ENCODE measurements around the gene AOC3. TPM values are rescaled to one million over a fixed set of nuclear protein-coding genes. Genes with fewer than 3 reads are reported as not detected.
"Not testable (repeated sequence)": the region's sequence is repeated elsewhere in the genome, so short reads cannot be mapped to it uniquely, and the experiment has no call there.

The AOC3 gene
- total RNA-seq, 1 donor from 2014 or later = 160 TPM

GRCh38 chr17:42872251-42872965, 21.4 kb downstream of the AOC3 start:
- Histone ChIP-seq H3K27ac (no peak overlapping the region), H3K36me3 (no peaks in the 10 kb centered on the region), H3K4me3 (no peak overlapping the region), H3K9me3 (no peaks in the 10 kb centered on the region), H3K27me3 (ENCODE audit: low read depth) (no peaks in the 10 kb centered on the region), H3K4me1 (no peaks in the 10 kb centered on the region)
- no peak for DNase-seq
- ATAC-seq = peak in 1 of 2 donors; percentile 61
- intact Hi-C loops (cut with DNase I) = no loop called here
- no peak for TF ChIP-seq CTCF (IDR thresholded peaks at IDR 0.05)

GRCh38 chr17:42873315-42873714, 22.3 kb downstream of the AOC3 start:
- no peak overlapping the region for H3K27ac ChIP-seq

GRCh38 chr17:42873932-42874695, 23.1 kb downstream of the AOC3 start:
- peak; percentile 63 to 71 for ATAC-seq
- H3K27me3 ChIP-seq (ENCODE audit: low read depth); DNase-seq; H3K9me3 ChIP-seq; H3K36me3 ChIP-seq; H3K4me3 ChIP-seq; intact Hi-C loops (cut with DNase I); H3K4me1 ChIP-seq: not testable (repeated sequence)
- peak overlapping the region; percentile 31 for H3K27ac ChIP-seq

More at GRCh38 chr17:42873315-42873714, 22.3 kb downstream of the AOC3 start:
- H3K27me3 ChIP-seq (ENCODE audit: low read depth) = no peaks in the 10 kb centered on the region
- TF ChIP-seq CTCF (IDR thresholded peaks at IDR 0.05) = no peak
- ATAC-seq = no peak
- intact Hi-C loops (cut with DNase I) = no loop called here
- H3K36me3 ChIP-seq = no peaks in the 10 kb centered on the region
- H3K9me3 ChIP-seq = no peaks in the 10 kb centered on the region
- no peaks in the 10 kb centered on the region for H3K4me1 ChIP-seq
- DNase-seq = no peak
- no peak overlapping the region for H3K4me3 ChIP-seq

- no peak for DNase-seq
- H3K27ac ChIP-seq = no peak overlapping the region
- TF ChIP-seq CTCF (IDR thresholded peaks at IDR 0.05) = no peak
- no peaks in the 10 kb centered on the region for H3K4me1 ChIP-seq
- no peaks in the 10 kb centered on the region for H3K27me3 ChIP-seq (ENCODE audit: low read depth)
- no peaks in the 10 kb centered on the region for H3K36me3 ChIP-seq
- no peak for ATAC-seq
- intact Hi-C loops (cut with DNase I) = no loop called here
- H3K4me3 ChIP-seq = no peak overlapping the region
- H3K9me3 ChIP-seq = no peaks in the 10 kb centered on the region
Measured at GRCh38 chr17:42877037-42877436, 26.0 kb downstream of the AOC3 start.

GRCh38 chr17:42878123-42878880, 27.3 kb downstream of the AOC3 start:
- intact Hi-C loops (cut with DNase I) = no loop called here
- Histone ChIP-seq H3K9me3 (no peaks in the 10 kb centered on the region), H3K4me3 (no peak overlapping the region), H3K27ac (no peak overlapping the region), H3K36me3 (no peaks in the 10 kb centered on the region), H3K27me3 (ENCODE audit: low read depth) (no peaks in the 10 kb centered on the region), H3K4me1 (no peaks in the 10 kb centered on the region)
- ATAC-seq (no peak), DNase-seq (no peak)
- TF ChIP-seq CTCF (IDR thresholded peaks at IDR 0.05) = no peak

All from lower lobe of right lung (tissue), 2 donors.